Fibroblast of gingiva (primary cell): ENCODE measurements around the gene PARK7.

Source experiments
- DNase-seq: peaks from one replicate; pipeline ENCODE4 v3.0.0-alpha.2; 2011; ENCODE audit warnings: low read depth

PARK7 gene

DNA sequence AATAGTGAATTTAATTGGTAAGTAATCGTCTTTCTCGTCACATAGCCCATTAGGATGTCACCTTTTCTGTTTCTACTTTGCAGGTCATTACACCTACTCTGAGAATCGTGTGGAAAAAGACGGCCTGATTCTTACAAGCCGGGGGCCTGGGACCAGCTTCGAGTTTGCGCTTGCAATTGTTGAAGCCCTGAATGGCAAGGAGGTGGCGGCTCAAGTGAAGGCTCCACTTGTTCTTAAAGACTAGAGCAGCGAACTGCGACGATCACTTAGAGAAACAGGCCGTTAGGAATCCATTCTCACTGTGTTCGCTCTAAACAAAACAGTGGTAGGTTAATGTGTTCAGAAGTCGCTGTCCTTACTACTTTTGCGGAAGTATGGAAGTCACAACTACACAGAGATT, 23.3 kb downstream of the PARK7 start:
- no peak for DNase-seq

DNA sequence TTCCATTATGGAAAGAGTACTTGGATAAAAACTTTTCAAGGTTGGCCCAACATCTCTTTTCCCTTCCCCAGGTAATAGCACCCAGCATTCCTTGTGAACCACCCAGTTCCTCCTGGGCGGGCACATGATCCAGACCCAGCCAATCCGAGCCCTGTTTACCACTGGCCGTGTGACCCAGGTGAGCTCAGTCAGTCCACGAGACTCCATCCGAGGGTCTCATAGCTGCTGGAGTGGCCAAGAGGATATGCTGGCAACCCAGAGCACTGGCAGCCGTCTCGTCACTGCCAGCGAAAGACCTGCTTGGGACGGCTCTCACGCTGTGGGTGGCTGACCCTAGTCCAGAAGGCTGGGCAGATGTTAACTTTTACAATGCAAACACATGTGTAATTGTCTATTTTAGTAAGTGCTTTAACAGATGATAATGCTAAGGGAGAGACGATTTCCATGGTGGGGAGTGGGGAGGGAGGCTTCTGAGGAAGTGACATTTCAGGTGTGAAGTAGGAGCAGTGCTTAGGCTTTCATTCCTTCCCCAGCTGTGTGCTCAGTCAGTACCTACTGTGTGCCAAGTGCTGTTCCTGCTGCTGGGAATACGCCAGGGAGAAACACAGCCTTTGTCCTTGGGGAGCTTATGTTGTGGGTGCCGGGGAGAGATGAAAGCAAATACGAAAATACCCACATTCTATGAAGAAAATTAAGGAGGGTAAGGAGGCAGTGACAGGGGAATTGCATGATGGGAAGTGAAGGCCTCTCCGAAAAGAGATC, 24.5 kb downstream of the PARK7 start:
- DNase-seq: no peak

DNA sequence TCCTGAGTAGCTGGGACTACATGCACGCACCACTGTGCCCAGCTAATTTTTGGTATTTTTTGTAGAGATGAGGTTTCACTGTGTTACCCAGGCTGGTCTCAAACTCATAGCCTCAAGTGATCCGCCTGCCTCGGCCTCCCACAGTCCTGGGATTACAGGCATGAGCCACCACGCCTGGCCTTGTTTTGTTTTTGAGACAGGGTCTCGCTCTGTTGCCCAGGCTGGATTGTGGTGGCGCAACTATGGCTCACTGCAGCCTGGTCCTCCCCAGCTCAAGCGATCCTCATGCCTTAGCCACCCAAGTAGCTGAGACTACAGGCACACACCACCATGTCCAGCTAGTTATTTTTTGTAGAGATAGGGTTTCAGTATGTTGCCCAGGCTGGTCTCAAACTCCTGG, 26.0 kb downstream of the PARK7 start:
- DNase-seq: no peak

DNA sequence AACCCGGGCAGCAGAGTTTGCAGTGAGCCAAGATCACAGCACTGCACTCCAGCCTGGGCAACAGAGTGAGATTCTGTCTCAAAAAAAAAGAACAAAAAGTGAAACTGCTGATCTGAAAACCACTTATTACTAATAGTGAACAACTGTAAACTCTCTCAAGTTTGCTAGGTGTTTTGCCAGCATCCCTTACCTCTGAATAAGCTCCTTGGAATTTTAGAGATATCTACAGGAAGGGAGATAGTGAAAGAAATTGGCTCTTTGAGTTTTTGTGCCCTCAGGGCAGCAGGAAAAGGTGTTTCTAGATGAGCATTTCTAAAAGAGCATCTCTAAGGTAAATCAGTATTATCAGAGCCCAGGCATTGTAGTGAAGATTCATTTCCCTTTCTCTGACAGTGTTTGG, 27.1 kb downstream of the PARK7 start:
- no peak for DNase-seq

GRCh38 chr1:7989762-7990428, 28.4 kb downstream of the PARK7 start:
- DNase-seq: peak; percentile 32

DNA sequence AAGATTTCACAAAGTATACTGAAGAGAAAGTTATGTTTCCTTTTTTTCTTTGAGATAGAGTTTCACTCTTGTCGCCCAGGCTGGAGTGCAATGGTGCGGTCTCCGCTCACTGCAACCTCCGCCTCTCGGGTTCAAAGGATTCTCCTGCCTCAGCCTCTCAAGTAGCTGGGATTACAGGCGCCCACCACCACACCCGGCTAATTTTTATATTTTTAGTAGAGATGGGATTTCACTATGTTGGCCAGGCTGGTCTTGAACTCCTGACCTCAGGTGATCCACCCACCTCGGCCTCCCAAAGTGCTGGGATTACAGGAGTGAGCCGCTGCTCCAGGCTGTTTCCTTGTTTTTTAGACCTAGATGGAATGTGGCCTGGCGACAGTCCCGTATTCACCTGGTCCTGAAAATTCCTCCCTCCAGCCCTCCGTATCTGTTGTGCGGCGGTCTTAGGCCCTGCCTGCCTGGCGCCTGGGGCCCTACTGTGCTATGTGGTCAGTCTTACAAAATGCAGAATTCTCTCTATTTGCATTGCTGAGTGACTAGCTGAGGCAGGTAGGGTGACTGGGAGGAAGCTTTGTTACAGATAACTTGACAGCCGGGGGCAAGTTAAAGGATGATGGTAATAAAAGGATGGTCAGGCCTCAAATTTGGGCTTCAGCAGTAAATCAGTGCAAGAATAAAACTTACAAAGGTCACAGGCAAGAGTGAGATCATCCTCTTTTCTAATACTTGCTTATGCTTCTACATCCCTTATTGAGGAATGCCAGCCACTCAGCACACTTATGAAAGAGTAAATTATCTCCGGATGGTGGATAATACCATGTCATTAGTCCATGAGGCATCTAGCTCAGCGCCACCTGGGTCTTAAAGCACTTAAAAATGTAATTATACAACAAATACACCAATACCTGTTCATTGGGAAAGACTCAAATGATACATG, 30.3 kb downstream of the PARK7 start:
- peak; percentile 78 for DNase-seq

- peak; percentile 54 for DNase-seq
These were observed 31.4 kb downstream of the PARK7 start for GRCh38 chr1:7992885-7993284.

DNA sequence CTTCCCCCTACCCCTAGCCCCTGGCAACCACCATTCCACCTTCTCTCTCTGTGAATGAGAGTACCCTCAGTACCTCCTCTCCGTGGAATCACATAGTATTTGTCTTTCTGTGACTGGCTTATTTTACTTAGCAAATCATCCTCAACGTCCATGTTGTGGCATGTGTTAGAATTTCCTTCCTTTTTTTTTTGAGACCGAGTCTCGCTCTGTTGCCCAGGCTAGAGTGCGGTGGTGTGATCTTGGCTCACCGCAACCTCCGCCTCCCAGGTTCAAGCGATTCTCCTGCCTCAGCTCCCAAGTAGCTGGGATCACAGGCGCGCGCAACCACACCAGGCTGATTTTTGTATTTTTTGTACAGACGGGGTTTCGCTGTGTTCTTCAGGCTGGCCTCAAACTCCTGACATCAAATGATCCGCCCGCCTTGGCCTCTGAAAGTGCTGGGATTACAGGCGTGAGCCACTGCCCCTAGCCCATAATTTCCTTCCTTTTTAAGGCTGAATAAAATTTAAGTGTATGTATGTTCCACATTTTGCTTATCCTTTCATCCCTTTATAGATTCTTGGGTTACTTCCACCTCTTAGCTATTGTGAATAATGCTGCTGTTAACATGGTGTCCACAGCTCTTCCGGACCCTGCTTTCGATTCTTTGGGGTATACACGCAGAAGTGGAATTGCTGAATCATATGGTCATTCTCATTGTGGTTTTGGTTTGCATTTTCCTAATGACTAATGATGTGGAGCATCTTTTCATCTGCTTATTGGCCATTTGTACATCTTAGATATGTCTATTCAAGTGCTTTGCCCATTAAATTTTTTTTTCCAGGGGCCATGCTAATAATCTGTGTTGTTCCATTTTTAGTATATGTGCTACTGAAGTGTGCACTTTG, 32.3 kb downstream of the PARK7 start:
- peak; percentile 58 for DNase-seq

DNA sequence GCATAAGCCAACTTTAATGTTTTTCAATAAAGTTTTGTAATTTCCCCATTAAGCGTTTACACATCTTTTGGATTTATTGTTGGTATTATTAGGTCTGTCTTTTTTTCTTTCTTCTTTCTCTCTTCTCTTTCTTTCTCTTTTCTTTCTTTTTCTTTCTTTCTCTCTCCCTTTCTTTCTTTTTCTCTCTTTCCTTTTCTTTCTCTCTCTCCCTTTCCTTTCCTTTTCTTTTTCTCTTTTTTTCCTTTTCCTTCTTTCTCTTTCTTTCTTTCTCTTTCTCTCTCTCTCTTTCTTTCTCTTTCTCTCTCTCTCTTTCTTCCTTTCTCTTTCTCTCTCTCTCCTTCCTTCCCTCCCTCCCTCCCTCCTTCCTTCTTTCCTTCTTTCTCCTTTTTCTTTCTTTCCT, 33.3 kb downstream of the PARK7 start:
- no peak for DNase-seq

- no peak for DNase-seq
These were observed 33.9 kb downstream of the PARK7 start for GRCh38 chr1:7995437-7995836.

GRCh38 chr1:8002329-8002910, 40.9 kb downstream of the PARK7 start:
- DNase-seq: no peak

DNA sequence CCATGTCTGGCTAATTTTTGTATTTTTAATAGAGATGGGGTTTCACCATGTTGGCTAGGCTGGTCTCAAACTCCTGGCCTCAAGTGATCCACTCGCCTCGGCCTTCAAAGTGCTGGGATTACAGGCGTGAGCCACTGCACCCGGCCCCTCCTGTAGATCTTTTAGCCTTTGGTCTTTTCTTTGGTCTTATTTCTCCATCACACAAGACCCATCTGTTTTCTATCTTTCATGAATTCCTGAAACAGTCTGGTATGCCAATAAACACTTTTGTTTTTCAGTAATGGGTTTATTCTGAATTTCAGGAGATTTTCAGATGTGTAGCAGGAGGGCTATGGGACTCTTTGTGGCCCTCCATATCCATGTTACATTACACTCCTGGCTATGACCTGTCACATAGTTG, 41.4 kb downstream of the PARK7 start:
- no peak for DNase-seq

DNA sequence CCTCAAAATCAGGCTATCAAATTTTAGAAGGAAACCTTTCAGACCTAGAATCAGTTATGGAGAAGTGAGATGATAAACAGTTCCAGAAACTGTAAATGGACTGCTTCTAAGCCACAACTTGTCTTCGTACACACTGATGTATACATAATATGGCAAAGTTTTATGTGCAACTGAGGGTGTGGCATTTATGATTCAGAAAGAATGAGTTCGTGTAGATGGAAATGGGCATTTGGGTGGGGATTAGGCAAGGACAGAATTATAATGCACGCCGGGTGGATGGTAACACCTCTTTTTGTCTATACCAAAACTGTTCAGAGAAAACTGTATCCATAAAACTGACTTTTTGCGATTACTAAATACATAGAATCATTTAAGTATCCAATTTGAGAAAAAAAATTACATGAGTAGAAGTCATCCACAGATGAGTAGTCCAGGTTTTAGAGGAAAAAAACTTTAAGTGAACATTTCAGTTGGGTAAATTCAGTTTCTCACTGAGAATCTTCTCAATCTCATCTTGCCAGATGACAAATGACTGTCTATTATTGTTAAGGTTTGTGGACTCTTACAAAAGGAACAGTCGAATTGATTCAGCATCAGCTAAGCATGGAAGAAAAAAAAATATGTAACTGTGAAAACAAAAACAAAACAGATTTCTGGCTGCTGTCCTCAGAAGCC, 42.1 kb downstream of the PARK7 start:
- no peak for DNase-seq

- DNase-seq: peak; percentile 54
These were observed 42.7 kb downstream of the PARK7 start for GRCh38 chr1:8004113-8004802.

GRCh38 chr1:8004803-8005573, 43.5 kb downstream of the PARK7 start:
- DNase-seq: peak; percentile 99

GRCh38 chr1:8006037-8006963, 44.8 kb downstream of the PARK7 start:
- DNase-seq: no peak

- DNase-seq: no peak
These were observed 47.8 kb downstream of the PARK7 start for GRCh38 chr1:8009043-8010002.
